Activated CD4-positive, alpha-beta T cell treated with anti-CD3 and anti-CD28 coated beads, Interleukin-2, amount 50 U/mL, for 1 hour (primary cell): ENCODE measurements around the gene DMRT1.

Experiments used
- DNase-seq: peaks from one replicate; pipeline ENCODE4 v3.0.0-alpha.2; 2020

Gene DMRT1

GRCh38 chr9:841371-842209, at the start of gene DMRT1:
Gene DMRT1 (plus strand): TSS chr9:841697. CDS start chr9:841839, 142 bp downstream.
- no peak for DNase-seq

GRCh38 chr9:792331-793260, 48.9 kb upstream of the DMRT1 start:
- no peak for DNase-seq

GRCh38 chr9:794386-794785, 47.1 kb upstream of the DMRT1 start:
- DNase-seq: no peak

- DNase-seq: no peak
Observed at GRCh38 chr9:795869-796268, 45.6 kb upstream of the DMRT1 start.

GRCh38 chr9:800591-801150, 40.8 kb upstream of the DMRT1 start:
- DNase-seq: no peak

GRCh38 chr9:801399-802071, 40.0 kb upstream of the DMRT1 start:
- DNase-seq: no peak

- DNase-seq: no peak
Observed at GRCh38 chr9:804026-804425, 37.5 kb upstream of the DMRT1 start.

GRCh38 chr9:805151-805550, 36.3 kb upstream of the DMRT1 start:
- no peak for DNase-seq

GRCh38 chr9:806285-807156, 35.0 kb upstream of the DMRT1 start:
- no peak for DNase-seq

- DNase-seq: no peak
Observed at GRCh38 chr9:811106-811531, 30.4 kb upstream of the DMRT1 start.

- no peak for DNase-seq
Observed at GRCh38 chr9:818958-819357, 22.5 kb upstream of the DMRT1 start.

GRCh38 chr9:826500-827280, 14.8 kb upstream of the DMRT1 start:
- no peak for DNase-seq

GRCh38 chr9:840343-840742, 1.2 kb upstream of the DMRT1 start:
- no peak for DNase-seq

- DNase-seq: no peak
Observed at GRCh38 chr9:842635-843426, 1.3 kb downstream of the DMRT1 start.

GRCh38 chr9:843427-843785, 1.9 kb downstream of the DMRT1 start:
- no peak for DNase-seq

GRCh38 chr9:846852-847251, 5.4 kb downstream of the DMRT1 start:
- no peak for DNase-seq

- no peak for DNase-seq
Observed at GRCh38 chr9:847505-847904, 6.0 kb downstream of the DMRT1 start.

GRCh38 chr9:849431-849830, 7.9 kb downstream of the DMRT1 start:
- DNase-seq: no peak

- no peak for DNase-seq
Observed at GRCh38 chr9:852539-852938, 11.0 kb downstream of the DMRT1 start.

- no peak for DNase-seq
Observed at GRCh38 chr9:859251-859650, 17.8 kb downstream of the DMRT1 start.
